NCI-H1930 (cell line): ENCODE data around the gene HOXA13.
A peak's percentile ranks its signal among the peaks of the same experiment; 100 is the strongest.

Source experiments
- DNase-seq, 2 experiments: peaks; one replicate each; lab custom pipeline; 2025; lab: John Stamatoyannopoulos, UW

The HOXA13 gene

GRCh38 chr7:27237735-27238334 lies 37.9 kb upstream of the HOXA13 start:
- no peak for DNase-seq

GRCh38 chr7:27235387-27236311 lies 35.8 kb upstream of the HOXA13 start:
- peak; percentile 63 to 74 for DNase-seq

- DNase-seq, result no peak
Measured at GRCh38 chr7:27229448-27229847, 29.6 kb upstream of the HOXA13 start.

- DNase-seq, result no peak
Measured at GRCh38 chr7:27224983-27225934, 25.4 kb upstream of the HOXA13 start.

DNA sequence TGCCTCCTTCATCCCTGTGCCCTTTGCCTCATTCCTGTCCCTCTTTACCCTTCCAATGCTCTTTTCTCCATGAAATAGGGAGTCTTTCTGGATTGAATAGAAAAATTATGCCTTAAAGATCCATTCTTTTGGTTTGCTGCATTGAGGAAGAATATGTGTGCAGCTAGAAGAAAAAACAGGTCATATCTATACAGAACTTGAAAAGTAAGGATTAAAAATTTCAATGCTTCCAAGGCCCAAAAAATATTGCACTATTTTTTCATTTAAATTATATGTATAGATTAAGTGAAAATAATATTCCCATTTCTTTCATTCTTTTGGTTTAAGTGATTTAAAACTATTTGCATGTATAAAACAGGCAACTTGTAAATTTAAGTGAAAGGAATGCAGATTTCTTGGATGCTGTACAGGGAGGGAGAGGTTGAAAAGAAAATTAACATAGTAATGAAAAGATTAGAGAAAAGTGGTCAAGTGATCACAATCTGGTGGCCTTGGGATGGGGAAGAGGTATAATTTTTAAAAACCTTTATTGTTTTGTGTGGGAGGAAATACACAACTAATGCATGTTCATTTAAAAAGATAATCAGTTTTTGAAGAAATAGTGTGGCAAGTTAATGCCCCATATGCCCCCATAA lies 24.2 kb upstream of the HOXA13 start:
- no peak for DNase-seq

- DNase-seq, result no peak
Measured at GRCh38 chr7:27221201-27221797, 21.4 kb upstream of the HOXA13 start.

GRCh38 chr7:27220440-27220955 lies 20.6 kb upstream of the HOXA13 start:
- DNase-seq, result no peak

- DNase-seq, result no peak
Measured at GRCh38 chr7:27219821-27220220, 19.9 kb upstream of the HOXA13 start.

DNA sequence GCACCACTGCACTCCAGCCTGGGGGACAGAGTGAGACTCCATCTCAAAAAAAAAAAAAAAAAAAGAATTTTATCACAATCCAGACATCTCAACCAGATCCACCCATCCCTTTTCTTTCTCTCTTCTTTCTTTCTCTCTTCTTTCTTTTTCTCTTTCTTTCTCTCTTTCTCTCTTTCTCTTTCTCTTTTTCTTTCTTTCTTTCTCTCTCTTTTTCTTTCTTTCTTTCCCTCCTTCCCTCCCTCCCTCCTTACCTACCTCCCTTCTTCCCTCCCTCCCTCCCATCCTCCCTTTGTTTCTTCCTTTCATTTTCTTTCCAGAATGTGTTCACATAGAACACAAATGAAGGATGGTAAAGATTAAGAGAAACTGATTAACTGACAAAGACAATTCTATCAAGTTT lies 18.1 kb upstream of the HOXA13 start:
- DNase-seq, result no peak

- no peak for DNase-seq
Measured at GRCh38 chr7:27215356-27215755, 15.5 kb upstream of the HOXA13 start.

- DNase-seq, result no peak
Measured at GRCh38 chr7:27214239-27214950, 14.5 kb upstream of the HOXA13 start.

- no peak for DNase-seq
Measured at GRCh38 chr7:27213433-27214238, 13.7 kb upstream of the HOXA13 start.

DNA sequence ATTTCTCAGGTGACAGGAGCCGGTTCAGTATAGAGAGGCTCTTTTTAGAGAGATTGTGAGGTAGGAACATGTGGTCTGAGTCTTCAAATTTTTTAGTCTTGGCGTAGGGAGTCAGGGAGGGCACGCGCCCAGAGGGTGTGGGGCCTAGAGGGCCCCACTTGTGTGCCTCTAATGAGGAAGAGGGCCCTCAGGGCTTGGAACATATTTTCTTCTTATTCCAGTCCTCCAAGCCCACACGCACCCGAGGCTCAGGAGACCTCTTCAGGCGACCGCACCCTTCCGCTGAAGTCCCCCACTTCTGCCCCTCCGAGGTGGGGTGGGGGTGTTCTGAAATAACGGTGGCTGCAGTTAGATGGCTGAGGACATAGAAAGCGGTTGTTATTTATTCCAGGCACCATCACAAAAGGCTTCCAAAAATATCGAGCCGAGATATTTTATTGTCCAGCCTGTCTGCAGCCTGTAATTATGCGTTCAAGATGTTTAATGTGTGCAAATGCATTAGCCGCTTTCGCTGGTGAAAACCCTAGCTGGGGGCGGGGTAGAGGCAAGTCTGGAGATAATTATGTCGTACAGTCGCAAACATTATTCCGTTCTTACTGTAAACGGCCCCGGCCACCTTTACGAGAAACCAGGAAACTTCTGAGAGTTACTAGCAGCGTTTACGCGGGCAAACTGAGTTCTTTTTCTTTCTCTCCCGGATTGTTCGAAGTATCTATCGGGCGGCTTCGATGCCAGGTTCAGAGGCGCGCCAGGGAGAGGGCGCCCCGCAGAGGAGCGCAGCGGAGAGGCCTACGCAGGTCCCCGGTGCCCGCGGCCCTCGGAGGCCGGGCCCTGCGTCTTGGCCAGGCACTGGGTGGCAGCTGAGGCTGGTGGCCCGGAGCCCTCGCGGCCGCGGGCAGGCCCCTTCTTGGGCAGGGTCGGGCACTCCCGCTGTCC lies 12.9 kb upstream of the HOXA13 start:
- no peak for DNase-seq

- no peak for DNase-seq
Measured at GRCh38 chr7:27211764-27212204, 11.9 kb upstream of the HOXA13 start.

DNA sequence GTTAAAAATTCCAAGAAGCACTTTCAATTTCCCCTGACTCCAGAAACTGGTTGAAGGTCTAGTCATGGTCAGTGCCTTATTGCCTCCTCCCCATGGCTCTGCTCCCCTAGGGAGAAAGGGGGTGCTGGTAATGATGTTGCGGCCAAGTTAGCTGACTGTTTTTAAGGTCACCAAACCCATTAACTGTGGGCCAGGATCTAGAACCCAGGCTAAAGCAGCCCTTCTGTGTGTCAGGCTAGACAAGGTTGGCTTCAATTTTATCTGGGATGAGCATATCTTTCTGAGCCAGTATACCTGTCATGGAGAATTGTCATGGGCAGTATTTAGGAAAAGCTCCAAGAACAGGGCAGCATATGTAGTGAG lies 11.2 kb upstream of the HOXA13 start:
- DNase-seq, result no peak

- no peak for DNase-seq
Measured at GRCh38 chr7:27210441-27211083, 10.7 kb upstream of the HOXA13 start.

- no peak for DNase-seq
Measured at GRCh38 chr7:27209933-27210440, 10.1 kb upstream of the HOXA13 start.

DNA sequence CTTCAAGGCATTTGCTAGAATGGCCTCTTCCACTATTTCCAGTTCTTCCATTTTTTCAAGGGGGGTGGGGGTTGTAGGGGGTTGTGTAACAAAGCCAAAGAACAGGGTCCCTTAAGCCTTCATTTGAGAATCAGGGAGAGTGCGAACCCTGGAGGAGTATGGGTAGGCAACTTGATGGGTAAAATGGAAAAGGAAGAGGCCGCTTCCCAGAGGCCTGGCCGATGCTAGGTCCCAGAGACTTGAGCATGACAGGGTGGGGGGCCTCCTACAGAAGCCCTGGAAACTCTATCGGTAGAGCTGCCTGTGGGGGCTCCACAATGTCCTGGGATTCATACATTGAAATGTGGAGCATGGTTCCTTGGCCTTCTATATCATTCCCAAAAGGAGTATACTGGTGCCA lies 9.1 kb upstream of the HOXA13 start:
- DNase-seq, result no peak
